C4-2B (cell line): ENCODE results near the gene THADA.

ENCODE experiments used
- CTCF ChIP-seq: fragments of 450-650 bp; conservative IDR thresholded peaks from 2 replicates; pipeline ENCODE4 v1.5.1; 2017; ENCODE audit warnings: mild to moderate bottlenecking
- ZFX ChIP-seq: fragments of 450-650 bp; IDR thresholded peaks from 2 replicates; pipeline ENCODE4 v1.6.1; 2017

GRCh38 chr2:43481927-43482542 lies 113.8 kb downstream of the THADA start:
- TF ChIP-seq CTCF = no peak
- TF ChIP-seq ZFX = no peak
